ENCODE data around the gene ANKRD24.

The ANKRD24 gene

DNA sequence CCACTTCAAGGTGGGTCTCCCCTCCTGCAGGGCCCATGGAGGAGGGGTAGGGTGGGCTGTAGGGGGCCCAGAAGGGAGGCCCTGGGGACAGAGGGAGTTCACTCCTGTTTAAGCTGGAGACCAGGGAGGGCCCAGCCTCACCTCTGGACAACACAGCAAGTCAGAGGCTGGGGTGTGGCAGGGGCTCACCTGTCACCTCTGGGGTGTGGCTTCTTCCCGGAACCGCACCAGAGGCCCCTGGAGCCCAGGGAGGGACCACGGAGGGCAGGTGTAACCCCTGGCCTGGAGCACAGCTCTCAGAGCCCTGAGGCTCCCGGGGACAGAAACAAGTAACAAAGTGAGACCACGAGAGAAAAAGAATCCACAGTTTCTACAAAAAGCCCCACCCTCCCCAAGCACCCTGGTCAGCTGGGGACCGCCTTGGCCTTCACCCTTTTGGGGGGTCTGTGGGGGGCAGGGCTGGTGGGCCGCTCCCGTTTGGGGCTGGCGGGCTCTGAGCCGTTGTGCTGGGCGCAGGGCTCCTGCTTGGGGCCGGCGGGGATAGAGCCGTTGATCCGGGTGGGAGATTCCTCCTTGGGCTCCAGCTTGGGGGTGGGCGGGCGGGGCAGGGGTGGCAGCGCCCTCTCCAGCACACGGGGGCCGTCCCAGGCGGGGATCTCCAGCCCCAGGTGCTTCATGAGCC is 8.1 kb upstream of the ANKRD24 start:
- H3K9ac ChIP-seq (ENCODE audit: low read length): no peak overlapping the region
- H3K4me3 ChIP-seq (ENCODE audit: low read depth, low read length): no peak overlapping the region
- no peaks in the 10 kb centered on the region for H3K9me3 ChIP-seq (ENCODE audit: control insufficient read depth, insufficient read depth, low read depth, low read length)
- peaks cover 32% of the 10 kb centered on the region for H3K27me3 ChIP-seq (ENCODE audit: control insufficient read depth, insufficient read depth, low read length)
- no peak overlapping the region for H3K27ac ChIP-seq (ENCODE audit: low read depth, low read length)
- no peaks in the 10 kb centered on the region for H3K4me1 ChIP-seq (ENCODE audit: control insufficient read depth, insufficient read depth, low read length)
- peaks cover 11% of the 10 kb centered on the region for H3K36me3 ChIP-seq (ENCODE audit: control insufficient read depth, insufficient read depth, low read length)

DNA sequence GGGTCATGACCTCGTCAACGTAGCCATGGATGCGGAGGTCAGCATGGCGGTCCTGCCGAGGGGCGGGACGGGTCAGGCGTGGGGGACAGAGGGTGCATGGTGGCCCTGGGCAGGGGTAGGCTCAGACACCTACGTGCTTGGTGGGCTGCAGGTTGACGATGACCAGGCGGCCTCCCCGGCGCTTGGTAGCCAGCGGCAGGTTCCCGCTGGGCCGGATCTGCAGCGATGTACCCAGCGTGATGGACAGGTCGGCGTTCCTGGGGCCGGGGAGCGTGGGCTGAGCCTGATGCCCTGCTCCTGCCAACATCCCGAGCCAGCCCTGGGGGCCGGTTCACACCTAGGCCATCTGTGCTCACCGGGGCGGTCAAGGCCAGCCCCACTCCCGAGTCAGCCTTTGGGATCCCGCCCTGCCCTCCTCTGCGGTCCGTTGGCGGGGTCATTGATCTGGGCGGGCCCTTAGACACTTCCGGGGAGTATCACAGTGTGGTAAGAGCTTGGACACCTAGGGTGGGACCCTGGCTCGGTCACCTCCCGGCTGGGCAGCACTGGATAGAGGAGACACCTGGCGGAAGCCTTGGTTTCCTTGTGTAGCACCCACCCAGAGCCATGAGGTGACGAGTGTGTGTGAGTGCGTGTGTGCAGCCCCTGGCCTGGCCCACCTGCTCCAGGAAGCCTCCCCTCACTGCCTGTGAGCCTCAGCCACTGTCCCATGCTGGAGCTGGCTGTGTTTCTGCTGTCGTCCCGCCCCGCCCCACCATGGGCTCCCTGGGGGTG is 7.4 kb upstream of the ANKRD24 start:
- H3K9ac ChIP-seq (ENCODE audit: low read length): no peak overlapping the region
- H3K4me1 ChIP-seq (ENCODE audit: control insufficient read depth, insufficient read depth, low read length): no peaks in the 10 kb centered on the region
- H3K27me3 ChIP-seq (ENCODE audit: control insufficient read depth, insufficient read depth, low read length): peaks cover 32% of the 10 kb centered on the region

DNA sequence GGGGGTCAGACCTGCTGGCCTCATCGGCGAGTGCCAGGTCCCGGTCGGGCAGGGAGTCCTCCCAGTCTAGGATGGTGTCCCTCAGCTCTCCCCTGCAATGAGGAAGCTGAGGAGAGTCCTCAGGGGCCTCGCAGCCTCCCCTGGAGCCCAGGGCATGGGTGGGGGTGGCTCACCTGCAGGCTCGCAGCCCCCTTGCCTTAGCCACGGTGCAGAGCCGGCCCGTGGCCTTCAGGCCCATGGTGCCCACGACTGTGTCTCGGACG is 6.9 kb upstream of the ANKRD24 start:
- H3K4me1 ChIP-seq (ENCODE audit: control insufficient read depth, insufficient read depth, low read length): no peaks in the 10 kb centered on the region
- H3K9me3 ChIP-seq (ENCODE audit: control insufficient read depth, insufficient read depth, low read depth, low read length): no peaks in the 10 kb centered on the region
- no peak overlapping the region for H3K4me3 ChIP-seq (ENCODE audit: low read depth, low read length)
- H3K27ac ChIP-seq (ENCODE audit: low read depth, low read length): no peak overlapping the region
- peaks cover 32% of the 10 kb centered on the region for H3K27me3 ChIP-seq (ENCODE audit: control insufficient read depth, insufficient read depth, low read length)
- peaks cover 13% of the 10 kb centered on the region for H3K36me3 ChIP-seq (ENCODE audit: control insufficient read depth, insufficient read depth, low read length)
- no peak overlapping the region for H3K9ac ChIP-seq (ENCODE audit: low read length)

More for the DNA sequence above, 7.4 kb upstream of the ANKRD24 start:
- H3K9me3 ChIP-seq (ENCODE audit: control insufficient read depth, insufficient read depth, low read depth, low read length): no peaks in the 10 kb centered on the region
- H3K27ac ChIP-seq (ENCODE audit: low read depth, low read length): no peak overlapping the region
- H3K4me3 ChIP-seq (ENCODE audit: low read depth, low read length): no peak overlapping the region
- peaks cover 13% of the 10 kb centered on the region for H3K36me3 ChIP-seq (ENCODE audit: control insufficient read depth, insufficient read depth, low read length)

DNA sequence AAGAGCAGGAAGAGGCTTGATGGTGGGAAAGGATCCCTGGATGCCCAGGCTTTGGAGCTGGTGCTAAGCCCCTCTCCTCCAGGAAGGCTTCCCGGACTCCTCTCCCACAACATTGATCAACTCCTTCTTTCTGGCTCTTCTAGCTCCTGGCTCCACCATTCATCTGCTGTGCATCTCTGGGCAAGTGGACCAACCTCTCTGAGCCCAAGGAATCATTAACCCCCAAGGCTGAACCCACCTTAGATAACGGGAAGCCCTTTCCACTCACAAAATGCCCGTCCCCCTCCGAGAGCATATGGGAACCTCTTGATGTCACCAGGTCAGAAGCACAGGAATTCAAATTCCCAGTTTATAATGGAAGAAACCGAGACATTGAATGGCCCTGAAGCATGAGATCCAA is 5.3 kb upstream of the ANKRD24 start:
- Histone ChIP-seq H3K4me3 (ENCODE audit: low read depth, low read length) (no peak overlapping the region), H3K9ac (ENCODE audit: low read length) (no peak overlapping the region), H3K9me3 (ENCODE audit: control insufficient read depth, insufficient read depth, low read depth, low read length) (no peaks in the 10 kb centered on the region), H3K4me1 (ENCODE audit: control insufficient read depth, insufficient read depth, low read length) (no peaks in the 10 kb centered on the region), H3K36me3 (ENCODE audit: control insufficient read depth, insufficient read depth, low read length) (peaks cover 13% of the 10 kb centered on the region), H3K27ac (ENCODE audit: low read depth, low read length) (no peak overlapping the region), H3K27me3 (ENCODE audit: control insufficient read depth, insufficient read depth, low read length) (peaks cover 18% of the 10 kb centered on the region)

- H3K9ac ChIP-seq (ENCODE audit: low read length): no peak overlapping the region
- peaks cover 13% of the 10 kb centered on the region for H3K36me3 ChIP-seq (ENCODE audit: control insufficient read depth, insufficient read depth, low read length)
- H3K27me3 ChIP-seq (ENCODE audit: control insufficient read depth, insufficient read depth, low read length): no peaks in the 10 kb centered on the region
- H3K4me3 ChIP-seq (ENCODE audit: low read depth, low read length): no peak overlapping the region
- H3K27ac ChIP-seq (ENCODE audit: low read depth, low read length): no peak overlapping the region
- H3K9me3 ChIP-seq (ENCODE audit: control insufficient read depth, insufficient read depth, low read depth, low read length): no peaks in the 10 kb centered on the region
- H3K4me1 ChIP-seq (ENCODE audit: control insufficient read depth, insufficient read depth, low read length): peaks cover 3% of the 10 kb centered on the region; the same call in 1 of the 2 replicates
Measured at GRCh38 chr19:4178990-4179389, 3.5 kb upstream of the ANKRD24 start.

DNA sequence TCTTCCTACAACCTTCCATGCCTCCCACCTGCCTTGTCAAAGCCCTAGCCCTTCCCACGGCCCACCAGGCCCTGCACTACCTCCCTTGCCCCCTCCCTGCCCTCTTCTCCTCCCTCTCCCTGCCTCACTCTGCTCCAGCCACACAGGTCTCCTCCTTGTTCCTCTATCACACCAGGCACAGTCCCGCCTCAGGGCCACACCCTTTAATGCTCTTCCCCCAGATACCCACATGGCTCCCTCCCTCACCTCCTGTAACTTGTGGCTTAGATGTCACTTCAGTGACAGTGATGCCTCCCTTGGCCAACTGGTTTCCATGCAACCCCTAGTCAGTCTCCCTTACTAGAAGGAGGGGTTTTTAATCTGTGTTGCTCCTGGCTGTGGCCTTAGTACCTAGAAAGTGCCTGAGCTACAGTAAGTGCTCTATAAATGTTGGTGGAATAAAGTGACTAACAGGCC is 1.4 kb upstream of the ANKRD24 start:
- Histone ChIP-seq H3K4me3 (ENCODE audit: low read depth, low read length) (no peak overlapping the region), H3K27me3 (ENCODE audit: control insufficient read depth, insufficient read depth, low read length) (no peaks in the 10 kb centered on the region), H3K9me3 (ENCODE audit: control insufficient read depth, insufficient read depth, low read depth, low read length) (no peaks in the 10 kb centered on the region), H3K36me3 (ENCODE audit: control insufficient read depth, insufficient read depth, low read length) (peaks cover 5% of the 10 kb centered on the region; the same call in 1 of the 2 replicates), H3K9ac (ENCODE audit: low read length) (no peak overlapping the region), H3K4me1 (ENCODE audit: control insufficient read depth, insufficient read depth, low read length) (peaks cover 6% of the 10 kb centered on the region; the same call in 1 of the 2 replicates), H3K27ac (ENCODE audit: low read depth, low read length) (no peak overlapping the region)

DNA sequence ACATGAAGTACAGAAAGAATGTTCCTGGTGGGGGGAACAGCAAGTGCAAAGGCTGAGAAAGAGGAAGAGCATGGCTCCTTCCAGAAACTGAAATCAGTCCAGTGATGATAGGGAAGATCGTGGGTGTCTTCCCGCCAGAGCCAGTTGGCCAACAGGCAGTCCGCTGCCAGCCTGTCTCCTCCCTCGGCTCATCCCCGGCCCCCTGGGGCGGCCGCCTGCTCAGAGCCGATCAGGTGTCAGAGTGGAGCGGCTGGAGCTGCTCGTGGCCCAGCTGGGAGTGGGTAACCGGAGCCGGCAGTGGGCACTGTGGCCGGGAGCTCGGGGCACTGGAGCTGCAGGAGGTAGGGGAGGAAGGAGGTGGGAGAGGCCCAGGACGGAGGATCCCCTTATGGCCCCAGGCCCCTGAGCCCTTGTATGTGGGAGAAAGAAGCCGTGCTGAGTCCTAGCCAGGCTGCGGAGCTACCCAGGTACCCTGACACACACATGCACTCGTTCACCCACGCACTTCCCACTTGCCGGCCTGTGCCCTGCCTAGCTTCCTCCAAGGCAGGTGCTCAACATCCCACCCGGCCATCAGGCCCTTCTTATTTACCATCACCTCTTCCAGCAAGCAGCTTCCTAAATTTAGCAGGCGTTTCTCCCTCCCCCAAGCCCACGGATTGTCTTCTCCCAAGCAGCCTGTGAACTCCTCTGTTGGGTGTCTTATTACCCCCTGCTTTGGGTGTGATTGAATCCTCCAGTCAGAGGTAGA is 1.7 kb downstream of the ANKRD24 start:
- H3K9me3 ChIP-seq (ENCODE audit: control insufficient read depth, insufficient read depth, low read depth, low read length): no peaks in the 10 kb centered on the region
- H3K36me3 ChIP-seq (ENCODE audit: control insufficient read depth, insufficient read depth, low read length): peaks cover 2% of the 10 kb centered on the region; the same call in 1 of the 2 replicates
- H3K27me3 ChIP-seq (ENCODE audit: control insufficient read depth, insufficient read depth, low read length): no peaks in the 10 kb centered on the region
- H3K27ac ChIP-seq (ENCODE audit: low read depth, low read length): no peak overlapping the region
- no peak overlapping the region for H3K9ac ChIP-seq (ENCODE audit: low read length)
- H3K4me3 ChIP-seq (ENCODE audit: low read depth, low read length): no peak overlapping the region
- peaks cover 8% of the 10 kb centered on the region; the same call in 1 of the 2 replicates for H3K4me1 ChIP-seq (ENCODE audit: control insufficient read depth, insufficient read depth, low read length)

DNA sequence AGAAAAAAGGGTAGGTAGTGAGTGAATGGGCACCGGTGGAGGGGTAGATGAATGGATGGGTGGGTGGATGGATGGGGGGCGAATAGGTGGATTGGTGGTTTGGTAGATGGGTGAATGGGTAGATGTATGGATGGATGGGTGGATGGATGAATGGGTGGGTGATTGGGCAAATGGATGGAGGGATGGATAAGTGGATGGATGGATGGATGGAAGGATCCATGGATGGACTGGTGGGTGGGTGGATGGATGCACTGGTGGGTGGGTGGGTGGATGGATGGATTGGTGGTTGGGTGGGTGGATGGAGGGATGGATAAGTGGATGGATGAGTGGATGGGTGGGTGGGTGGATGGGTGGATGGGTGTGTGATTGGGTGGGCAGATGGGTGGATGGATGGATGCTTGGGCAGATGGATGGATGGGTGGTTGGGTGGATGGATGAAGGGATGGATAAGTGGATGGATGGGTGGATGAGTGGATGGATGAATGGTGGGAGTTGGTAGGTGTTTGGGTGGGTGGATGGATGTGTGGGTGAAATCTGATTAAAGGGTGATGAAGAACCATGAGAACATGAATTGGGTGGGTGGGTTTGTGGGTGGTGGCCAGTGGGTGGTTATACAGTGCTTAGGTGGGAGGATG is 2.3 kb downstream of the ANKRD24 start:
- H3K9ac ChIP-seq (ENCODE audit: low read length): no peak overlapping the region
- no peaks in the 10 kb centered on the region for H3K27me3 ChIP-seq (ENCODE audit: control insufficient read depth, insufficient read depth, low read length)
- no peak overlapping the region for H3K4me3 ChIP-seq (ENCODE audit: low read depth, low read length)
- no peak overlapping the region for H3K27ac ChIP-seq (ENCODE audit: low read depth, low read length)
- no peaks in the 10 kb centered on the region for H3K36me3 ChIP-seq (ENCODE audit: control insufficient read depth, insufficient read depth, low read length)
- peaks cover 8% of the 10 kb centered on the region; the same call in 1 of the 2 replicates for H3K4me1 ChIP-seq (ENCODE audit: control insufficient read depth, insufficient read depth, low read length)
- no peaks in the 10 kb centered on the region for H3K9me3 ChIP-seq (ENCODE audit: control insufficient read depth, insufficient read depth, low read depth, low read length)

GRCh38 chr19:4185413-4186086 is 3.1 kb downstream of the ANKRD24 start:
- Histone ChIP-seq H3K9me3 (ENCODE audit: control insufficient read depth, insufficient read depth, low read depth, low read length) (no peaks in the 10 kb centered on the region), H3K36me3 (ENCODE audit: control insufficient read depth, insufficient read depth, low read length) (no peaks in the 10 kb centered on the region), H3K27ac (ENCODE audit: low read depth, low read length) (no peak overlapping the region), H3K4me1 (ENCODE audit: control insufficient read depth, insufficient read depth, low read length) (peaks cover 8% of the 10 kb centered on the region; the same call in 1 of the 2 replicates), H3K27me3 (ENCODE audit: control insufficient read depth, insufficient read depth, low read length) (no peaks in the 10 kb centered on the region), H3K4me3 (ENCODE audit: low read depth, low read length) (no peak overlapping the region), H3K9ac (ENCODE audit: low read length) (no peak overlapping the region)
